NCI-H2029 treated with DMSO at 0.1 percent for 48 hours (cell line): ENCODE results near the gene DCP1A.

Experiments
- DNase-seq: peaks from one replicate; lab custom pipeline; 2025; lab: John Stamatoyannopoulos, UW

DCP1A gene

DNA sequence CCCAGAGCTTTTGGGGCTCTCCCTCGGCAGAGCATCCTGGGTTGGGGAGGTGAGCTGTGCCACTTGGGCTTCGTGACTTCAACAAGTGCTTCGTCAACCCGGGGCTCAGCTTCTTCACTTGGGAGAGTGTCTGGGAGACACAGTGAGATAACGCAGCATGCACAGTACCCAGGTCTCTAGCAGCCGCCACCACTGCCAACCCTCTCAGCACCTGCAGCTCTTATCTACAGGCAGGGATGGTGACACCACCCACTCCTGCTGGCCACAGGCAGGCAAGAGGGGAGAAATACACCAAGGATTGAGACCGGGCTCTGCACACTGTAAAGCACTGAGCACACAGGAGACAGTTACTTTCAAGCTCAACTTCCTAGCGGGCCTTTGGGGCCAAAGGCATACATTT lies 103.1 kb downstream of the DCP1A start:
- no peak for DNase-seq

DNA sequence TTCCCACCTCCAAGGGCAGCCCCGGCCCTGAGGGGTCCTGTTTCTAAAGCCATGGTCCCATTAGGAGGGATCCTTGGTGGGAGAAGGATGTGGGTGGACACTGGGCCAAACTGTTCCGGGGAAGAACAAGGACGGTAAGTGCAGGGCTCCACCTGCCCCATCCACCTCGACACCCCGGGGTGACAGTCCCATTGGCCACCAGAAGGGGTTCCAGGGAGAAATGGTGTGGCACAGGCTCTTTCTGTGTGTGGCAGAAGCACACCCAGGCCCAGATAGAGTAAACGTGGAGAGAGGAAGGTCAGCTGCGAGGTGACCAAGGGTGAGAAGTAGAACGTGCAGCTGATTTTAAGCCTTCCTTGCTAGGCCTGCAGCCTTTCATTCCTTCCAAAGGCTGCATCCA lies 103.6 kb downstream of the DCP1A start:
- no peak for DNase-seq

DNA sequence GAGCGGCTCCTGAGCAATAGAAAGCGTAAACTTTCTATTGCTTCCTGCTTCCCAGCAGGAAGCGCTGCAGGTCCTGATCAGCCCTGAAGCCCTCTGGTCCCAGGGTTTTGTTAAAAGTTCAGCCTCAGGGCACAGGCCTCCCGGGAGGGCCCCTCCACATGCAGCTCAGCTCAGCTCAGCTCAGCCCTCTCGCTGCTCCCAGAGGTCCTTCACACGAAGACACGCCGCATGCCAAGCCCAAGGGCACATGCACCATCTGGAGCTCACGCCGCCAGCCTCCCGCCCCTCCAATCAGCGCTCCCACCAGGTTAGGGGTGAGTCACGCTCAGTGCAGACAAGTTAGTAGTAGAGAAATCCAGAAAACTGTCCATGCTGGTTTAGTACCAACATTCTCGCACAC lies 104.2 kb downstream of the DCP1A start:
- no peak for DNase-seq

DNA sequence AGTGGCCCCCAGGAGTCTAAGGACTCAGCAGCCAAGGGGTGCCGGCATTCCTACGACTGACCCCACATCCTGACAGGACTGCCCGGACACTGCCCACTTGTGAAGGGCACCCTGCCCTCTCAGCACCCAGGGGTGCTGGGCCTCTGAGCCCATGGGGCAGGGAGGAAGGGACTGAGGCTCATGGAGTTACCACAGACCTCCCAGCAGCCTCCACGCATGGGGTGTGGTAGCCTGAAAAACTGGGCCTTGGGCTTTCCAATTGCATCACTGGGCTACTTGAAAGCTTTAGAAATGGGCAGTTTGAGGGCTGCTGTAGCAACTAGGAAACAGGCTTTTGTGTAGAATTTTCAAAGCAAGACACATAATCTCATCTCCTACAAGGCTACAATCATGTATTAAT lies 104.7 kb downstream of the DCP1A start:
- no peak for DNase-seq

DNA sequence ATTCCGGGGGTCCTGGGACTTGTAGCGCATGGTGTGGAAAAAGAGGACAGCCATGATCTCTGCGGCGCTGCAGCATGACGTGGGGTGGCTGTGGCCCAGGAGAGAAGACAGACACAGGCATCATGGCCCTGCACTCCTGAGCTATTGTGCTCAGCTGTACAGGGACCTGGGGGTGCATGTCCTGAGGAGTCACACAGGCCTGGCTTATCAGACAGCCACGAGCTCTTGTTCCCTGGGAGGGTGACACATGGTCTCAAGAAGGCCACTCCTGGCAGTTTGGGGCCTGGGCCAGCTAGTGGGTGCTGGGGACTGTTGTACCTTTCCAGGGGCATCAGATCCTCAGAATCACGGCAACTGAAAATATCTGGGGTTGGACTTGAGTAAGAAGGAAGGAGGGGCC lies 105.2 kb downstream of the DCP1A start:
- no peak for DNase-seq

DNA sequence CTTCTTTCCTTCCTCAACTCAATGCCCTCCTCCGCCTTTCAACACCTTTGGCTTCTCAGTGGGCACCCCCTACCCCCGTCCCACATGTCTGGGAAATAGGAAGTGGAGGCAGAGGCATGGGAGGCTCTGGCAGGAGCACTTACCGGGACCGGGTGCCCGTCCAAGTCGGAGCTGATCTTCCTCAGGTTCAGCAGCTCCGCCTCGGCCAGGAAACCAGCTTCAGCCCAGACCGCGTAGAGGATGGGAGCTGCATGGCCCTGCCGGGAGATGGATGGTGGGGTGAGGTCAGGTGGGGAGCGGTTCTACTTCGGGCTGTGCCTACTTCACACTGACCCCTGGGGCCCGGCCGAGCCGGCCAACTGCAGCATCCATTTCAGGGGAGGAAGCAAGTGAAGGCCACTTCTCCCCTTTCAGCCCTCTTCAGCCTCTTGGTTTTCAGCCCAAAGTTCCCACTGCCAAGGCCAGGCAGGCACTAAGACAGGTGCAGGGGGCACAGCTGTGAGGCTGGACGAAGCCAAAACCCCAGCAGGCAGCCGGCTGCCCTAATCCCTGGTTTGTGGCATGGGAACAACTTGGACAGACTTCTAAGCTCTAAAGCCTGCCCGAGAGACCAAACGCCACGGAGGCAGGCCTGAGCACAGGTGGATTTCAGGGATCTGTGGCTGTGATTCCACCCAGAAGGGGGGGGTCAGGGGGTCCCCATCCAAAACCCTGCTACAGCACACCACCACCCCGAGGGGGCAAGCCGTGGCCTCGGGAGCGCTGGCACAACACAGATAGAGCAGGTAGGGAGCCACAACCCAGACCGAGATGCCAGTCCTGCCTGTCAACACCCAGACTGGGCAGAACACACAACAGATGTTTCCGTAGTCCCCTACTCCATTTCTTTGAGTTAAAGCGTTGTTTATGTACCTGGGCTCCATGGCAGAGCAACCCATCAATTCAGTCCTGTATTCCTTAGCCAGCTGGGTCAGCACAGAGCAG lies 106.1 kb downstream of the DCP1A start:
- no peak for DNase-seq

DNA sequence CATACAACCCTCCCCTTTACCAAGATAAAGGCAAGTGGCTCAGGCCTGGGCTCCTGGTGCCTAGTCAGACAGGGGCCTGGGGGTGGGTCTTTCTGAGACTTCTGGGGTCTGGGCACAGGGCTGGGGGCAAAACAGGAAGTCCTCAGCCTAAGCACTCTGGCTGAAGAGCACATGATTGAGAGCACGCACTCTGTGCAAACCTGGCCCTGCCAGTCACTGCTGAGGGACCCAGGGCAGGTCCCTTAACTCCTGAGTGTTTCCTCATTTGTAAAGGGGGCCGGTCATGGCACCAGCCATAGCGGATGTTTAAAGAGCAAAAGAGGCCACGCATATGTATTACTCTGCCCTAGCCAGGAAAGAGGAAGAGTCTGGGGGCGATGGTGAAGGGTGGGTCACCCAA lies 107.5 kb downstream of the DCP1A start:
- DNase-seq: no peak

DNA sequence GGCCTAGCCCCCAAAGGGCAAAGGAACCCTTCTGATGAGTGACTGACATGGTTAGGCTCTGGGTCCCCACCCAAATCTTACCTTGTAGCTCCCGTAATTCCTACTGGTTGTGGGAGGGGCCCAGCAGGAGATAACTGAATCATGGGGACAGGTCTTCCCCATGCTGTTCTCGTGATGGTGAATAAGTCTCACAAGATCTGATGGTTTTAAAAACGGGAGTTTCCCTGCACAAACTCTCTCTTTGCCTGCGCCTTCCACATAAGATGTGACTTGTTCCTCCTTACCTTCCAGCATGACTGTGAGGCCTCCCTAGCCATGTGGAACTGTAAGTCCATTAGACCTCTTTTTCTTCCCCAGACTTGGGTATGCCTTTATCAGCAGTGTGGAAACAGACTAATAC lies 108.5 kb downstream of the DCP1A start:
- no peak for DNase-seq

DNA sequence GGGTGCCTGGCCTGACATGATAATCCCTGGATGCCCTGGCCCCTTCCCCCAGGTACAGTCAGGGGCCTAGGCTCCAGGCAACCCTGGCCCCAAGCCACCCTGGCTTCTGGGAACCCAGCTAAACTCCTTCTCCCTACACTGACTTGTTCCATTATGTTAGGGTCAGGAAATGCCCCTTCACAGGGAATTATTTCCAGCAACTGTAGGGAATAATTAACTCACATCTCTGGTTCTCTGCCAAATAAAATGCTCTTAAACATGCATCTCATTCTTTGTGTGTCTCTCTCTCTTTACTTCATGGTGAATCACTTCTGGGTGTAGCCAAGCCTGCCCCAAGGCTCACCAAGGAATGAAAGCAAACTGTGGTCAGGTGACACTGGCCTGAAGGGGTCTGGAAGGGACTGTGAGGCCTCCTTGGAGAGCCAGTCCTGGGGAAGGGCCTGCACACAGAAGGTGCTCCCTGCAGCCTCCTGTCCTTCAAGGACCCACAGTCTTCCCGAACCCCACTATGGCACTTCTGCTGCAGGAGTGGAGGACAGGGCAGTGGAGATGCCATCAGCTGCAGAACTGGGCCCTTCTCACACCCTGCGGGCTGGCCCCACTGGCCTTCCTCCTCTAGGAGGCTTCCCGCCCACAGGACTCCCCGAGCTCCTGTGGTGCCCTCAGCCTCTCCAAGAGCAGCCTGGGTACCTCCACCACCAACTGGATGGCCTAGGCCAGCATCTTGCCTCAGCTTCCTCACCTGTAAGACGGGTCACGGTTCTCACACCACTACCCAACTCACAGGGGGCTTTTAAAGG lies 109.1 kb downstream of the DCP1A start:
- peak; percentile 2 for DNase-seq

DNA sequence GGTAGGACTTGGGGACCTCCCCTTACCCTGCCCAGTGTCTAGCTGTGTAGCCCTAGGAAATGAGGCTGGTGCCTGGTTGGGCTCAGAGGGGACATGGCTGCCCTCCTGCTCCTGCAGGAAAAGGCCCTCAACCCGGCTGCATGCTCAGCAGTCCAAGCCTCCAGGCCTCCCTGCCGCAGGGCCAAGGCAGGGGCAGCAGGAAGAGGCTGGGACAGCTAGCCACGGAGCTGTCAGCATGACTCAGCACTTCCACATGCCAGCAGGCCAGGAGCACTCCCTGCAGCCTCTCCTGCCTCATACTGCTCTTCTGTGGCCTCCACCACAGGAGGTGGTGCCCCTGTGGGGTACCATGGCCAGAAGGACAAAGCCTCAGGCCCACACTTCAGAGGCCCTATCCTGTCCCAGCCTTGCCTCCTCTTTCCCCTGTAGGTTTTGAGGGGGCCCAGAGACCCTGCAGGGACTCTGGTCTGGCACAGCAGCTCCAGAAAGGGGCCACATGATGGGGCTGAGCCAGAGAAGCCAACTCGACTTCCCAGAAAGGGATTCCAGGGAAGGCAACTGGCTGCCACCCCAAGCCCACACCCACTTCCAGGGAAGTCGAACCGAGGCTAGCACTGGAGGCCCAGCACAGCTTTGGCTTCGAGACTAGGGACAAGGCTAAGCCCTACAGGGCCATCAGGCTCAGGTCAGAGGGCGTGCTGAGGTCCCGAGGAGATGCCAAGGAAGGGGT lies 111.1 kb downstream of the DCP1A start:
- DNase-seq: no peak

DNA sequence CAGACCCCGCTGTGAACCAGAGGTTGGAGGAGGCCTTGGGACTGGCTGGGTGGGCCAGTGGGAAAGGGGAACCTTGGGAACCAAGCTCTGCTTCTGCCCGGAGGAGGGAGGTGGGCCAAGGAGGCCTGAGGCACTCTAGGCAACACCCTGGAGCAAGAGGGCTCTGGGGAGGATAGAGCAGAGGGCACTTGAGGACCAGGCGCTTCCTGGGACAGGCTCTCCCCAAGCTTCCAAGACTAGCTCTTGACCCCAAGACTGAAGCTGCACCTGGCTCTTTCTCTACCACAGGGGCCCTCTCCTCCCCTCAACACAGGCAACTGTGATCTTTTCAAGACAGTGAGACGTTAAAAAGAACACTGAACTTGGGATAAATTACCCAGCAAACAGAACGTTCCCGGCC lies 111.8 kb downstream of the DCP1A start:
- no peak for DNase-seq

DNA sequence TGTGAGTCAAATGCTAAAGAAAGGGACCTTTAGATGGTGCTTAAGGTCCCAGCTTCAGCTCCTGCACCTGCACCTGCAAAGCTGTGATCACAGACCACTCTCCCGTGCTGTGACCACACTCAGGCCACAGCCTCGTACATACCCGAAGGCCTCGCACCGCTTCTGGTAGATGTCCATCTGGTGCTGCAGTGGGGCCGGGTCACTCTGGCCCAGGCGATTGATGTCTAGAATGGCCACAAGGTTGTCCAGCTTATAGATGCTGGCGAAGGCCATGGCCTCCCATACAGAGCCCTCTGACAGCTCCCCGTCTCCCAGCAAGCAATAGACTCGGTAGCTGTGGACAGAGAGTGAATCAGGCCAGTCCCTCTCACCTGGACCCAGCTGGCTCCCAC lies 112.5 kb downstream of the DCP1A start:
- DNase-seq: no peak

DNA sequence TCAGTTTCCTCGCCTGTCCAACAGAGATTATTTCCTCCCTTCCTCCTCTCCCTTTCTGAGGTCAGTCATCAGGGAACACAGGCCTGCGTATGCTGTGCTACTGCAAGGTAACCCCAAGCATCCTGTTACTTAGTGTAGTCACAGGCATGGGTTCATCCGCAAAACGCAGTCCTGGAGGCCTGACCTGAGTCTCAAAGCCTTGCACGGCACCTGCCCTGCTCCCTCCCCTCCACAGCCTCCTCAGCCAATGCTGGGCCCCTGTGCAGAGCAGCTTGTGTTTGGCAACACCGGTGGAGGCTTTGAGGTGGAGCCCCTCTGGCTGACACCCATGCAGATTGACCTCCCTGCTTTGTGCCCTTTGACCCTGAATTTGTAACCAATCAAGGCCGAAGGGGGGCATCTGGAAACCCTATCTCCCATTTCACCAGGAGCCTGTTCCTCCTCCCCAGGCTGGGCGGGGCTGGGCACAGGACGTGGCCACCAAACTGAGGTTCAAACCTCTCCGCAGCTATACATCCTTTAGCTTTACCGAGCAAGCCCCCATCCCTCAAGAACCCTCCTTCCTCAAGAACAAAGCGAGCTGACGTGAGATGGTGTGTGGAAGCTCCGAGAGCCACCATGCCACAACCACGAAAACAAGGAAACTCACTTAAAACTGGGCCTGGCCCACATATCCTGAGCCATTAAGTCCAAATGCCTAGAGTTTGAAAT lies 113.1 kb downstream of the DCP1A start:
- no peak for DNase-seq
